Fibroblast of pulmonary artery (primary cell): Measurements from ENCODE around the gene CEACAM3.

Experiments used
- DNase-seq: peaks from one replicate; pipeline ENCODE4 v3.0.0-alpha.2; 2010; ENCODE audit warnings: low read depth
- H3K4me3 ChIP-seq: replicated peaks from 2 replicates; pipeline ENCODE4 v1.5.1; 2011; ENCODE audit warnings: low read depth, mild to moderate bottlenecking, control low read depth, low read length, moderate library complexity
- CTCF ChIP-seq: IDR thresholded peaks from 2 replicates; pipeline ENCODE4 v1.5.1; 2011; ENCODE audit warnings: mild to moderate bottlenecking, control low read depth, low read length, inconsistent platforms; ENCODE audit errors: missing control alignments

CEACAM3 gene

DNA sequence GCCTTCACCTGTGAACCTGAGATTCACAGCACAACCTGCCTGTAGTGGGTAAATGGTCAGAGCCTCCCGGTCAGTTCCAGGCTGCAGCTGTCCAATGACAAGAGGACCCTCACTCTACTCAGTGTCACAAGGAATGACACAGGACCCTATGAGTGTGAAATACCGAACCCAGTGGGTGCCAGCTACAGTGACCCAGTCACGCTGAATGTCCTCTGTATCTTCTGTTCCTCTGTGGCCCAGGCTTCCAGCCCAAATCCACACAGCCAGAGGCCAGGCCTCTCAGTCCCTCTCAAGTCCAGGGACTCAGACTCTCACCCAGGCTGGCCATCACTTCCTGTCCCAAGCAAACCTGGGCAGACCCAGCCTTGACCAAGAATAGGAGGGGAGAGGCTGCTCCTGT, 10.8 kb downstream of the CEACAM3 start:
- no peak overlapping the region for H3K4me3 ChIP-seq

DNA sequence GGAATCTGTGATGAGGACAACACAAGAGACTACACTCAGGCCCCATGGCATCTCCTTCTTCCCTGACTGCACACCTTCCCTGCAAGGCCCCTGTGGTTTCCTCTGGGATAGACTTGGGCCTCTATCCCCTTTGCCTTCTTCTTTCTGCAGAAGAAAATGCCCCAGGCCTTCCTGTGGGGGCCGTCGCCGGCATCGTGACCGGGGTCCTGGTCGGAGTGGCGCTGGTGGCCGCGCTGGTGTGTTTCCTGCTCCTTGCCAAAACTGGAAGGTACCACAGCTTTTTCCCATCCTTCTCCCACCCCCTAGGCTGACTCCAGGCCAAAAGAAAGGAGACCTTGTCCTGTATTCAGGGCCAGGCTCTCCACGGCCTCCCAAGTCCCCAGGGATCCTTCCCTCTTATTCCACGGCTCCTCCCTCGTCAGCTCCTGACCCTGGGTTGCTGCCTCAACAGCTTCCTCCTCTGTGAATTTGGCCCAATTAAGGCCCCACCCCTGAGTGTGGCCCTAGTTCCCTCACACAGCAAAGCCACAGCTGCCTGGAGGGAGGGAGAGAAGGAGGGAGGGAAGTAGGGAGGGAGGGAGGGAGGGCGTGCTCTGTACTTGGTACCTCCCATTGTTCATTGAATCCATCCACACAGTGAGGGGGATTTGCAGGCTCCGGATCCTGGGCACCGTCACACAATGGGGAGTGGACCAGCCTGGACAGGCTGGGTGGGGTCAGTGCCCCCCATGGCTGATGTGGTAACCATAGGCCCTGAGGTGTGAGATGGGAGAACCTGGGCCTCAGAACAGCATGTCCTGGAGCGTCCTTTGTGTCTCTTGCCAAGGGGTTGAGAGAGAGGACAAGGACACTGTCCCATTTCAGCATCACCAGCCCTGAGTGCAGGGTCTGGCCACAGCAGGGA, 12.5 kb downstream of the CEACAM3 start:
- no peak overlapping the region for H3K4me3 ChIP-seq
- TF ChIP-seq CTCF, result no peak
- DNase-seq, result no peak

More for the DNA sequence above, 10.8 kb downstream of the CEACAM3 start:
- no peak for DNase-seq
- no peak for TF ChIP-seq CTCF

DNA sequence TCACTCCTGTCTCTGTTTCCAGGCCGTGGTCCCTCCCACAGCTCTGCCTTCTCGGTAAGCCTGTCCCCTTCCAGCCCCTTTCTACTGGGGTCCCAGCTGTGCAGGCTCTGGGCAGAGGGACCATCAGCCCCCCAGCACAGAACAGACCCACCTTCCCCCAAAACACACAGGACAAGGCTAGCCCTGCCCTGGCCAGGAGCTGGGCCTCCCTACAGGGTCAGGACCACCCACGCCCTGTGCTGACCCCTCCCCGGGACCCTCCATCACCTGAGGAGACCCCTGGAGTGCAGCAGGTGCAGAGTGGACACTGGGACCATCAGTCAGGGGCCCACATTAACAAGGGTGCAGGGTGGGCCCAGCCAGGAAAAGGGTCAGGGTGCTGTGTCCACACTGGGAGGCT, 13.9 kb downstream of the CEACAM3 start:
- no peak for TF ChIP-seq CTCF
- no peak for DNase-seq
- H3K4me3 ChIP-seq, result no peak overlapping the region

GRCh38 chr19:41811036-41811435, 14.6 kb downstream of the CEACAM3 start:
- H3K4me3 ChIP-seq, result no peak overlapping the region
- DNase-seq, result no peak
- TF ChIP-seq CTCF, result no peak

- no peak for DNase-seq
- H3K4me3 ChIP-seq, result no peak overlapping the region
- TF ChIP-seq CTCF, result no peak
Measured at GRCh38 chr19:41811981-41812380, 15.6 kb downstream of the CEACAM3 start.

GRCh38 chr19:41813911-41814310, 17.5 kb downstream of the CEACAM3 start:
- H3K4me3 ChIP-seq, result no peak overlapping the region
- TF ChIP-seq CTCF, result no peak
- no peak for DNase-seq

DNA sequence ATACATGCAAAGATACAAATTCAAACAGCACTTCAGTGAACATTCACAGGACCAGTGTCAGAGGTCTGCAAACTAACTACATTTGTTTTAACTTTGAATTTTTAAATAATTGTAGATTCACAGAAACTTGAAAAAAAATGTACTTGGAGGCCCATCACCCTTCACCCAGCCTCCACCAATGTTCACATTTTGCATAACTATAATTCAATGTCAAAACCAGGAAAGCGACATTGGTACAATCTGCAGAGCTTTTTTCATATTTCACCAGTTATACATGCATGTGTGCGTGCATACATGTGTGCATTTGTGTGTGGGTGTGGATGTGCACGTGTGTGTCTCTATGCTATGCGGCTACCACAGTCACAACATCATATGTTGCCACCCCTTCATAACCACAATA, 18.9 kb downstream of the CEACAM3 start:
- no peak for TF ChIP-seq CTCF
- DNase-seq, result no peak
- H3K4me3 ChIP-seq, result no peak overlapping the region
